ENCODE results near the gene MIS12.

MIS12 gene

GRCh38 chr17:5509482-5509881, 23.1 kb downstream of the MIS12 start:
- no peak for TF ChIP-seq PATZ1 (CRISPR knock-in tag; IDR thresholded peaks at IDR 0.05; ENCODE audit: borderline replicate concordance)
- TF ChIP-seq CREB5 (CRISPR knock-in tag; IDR thresholded peaks at IDR 0.05; ENCODE audit: low read depth): no peak
- no peak for TF ChIP-seq CSDC2 (CRISPR knock-in tag; IDR thresholded peaks at IDR 0.05)
- TF ChIP-seq TCF4 (CRISPR knock-in tag; IDR thresholded peaks at IDR 0.05; ENCODE audit: borderline replicate concordance): no peak
- TF ChIP-seq ZFP3 (CRISPR knock-in tag; IDR thresholded peaks at IDR 0.05): no peak
- TF ChIP-seq ZC3H10 (CRISPR knock-in tag; IDR thresholded peaks at IDR 0.05): no peak
- no peak for TF ChIP-seq ISL1 (CRISPR knock-in tag; IDR thresholded peaks at IDR 0.05)
- no peak; the same call in 2 of the 3 replicates for ATAC-seq

GRCh38 chr17:5510771-5511170, 24.4 kb downstream of the MIS12 start:
- ATAC-seq: no peak
- TF ChIP-seq TOX (CRISPR knock-in tag; IDR thresholded peaks at IDR 0.05; ENCODE audit: borderline replicate concordance) (no peak), ZNF8 (CRISPR knock-in tag; IDR thresholded peaks at IDR 0.05) (no peak), POU6F1 (CRISPR knock-in tag; IDR thresholded peaks at IDR 0.05; ENCODE audit: borderline replicate concordance, low read depth) (no peak), ZNF565 (CRISPR knock-in tag; conservative IDR thresholded peaks at IDR 0.05; ENCODE audit: low read depth) (no peak), GLIS3 (CRISPR knock-in tag; IDR thresholded peaks at IDR 0.05) (no peak), ZC3H10 (CRISPR knock-in tag; IDR thresholded peaks at IDR 0.05) (no peak), ZFP3 (CRISPR knock-in tag; IDR thresholded peaks at IDR 0.05) (no peak), CSDC2 (CRISPR knock-in tag; IDR thresholded peaks at IDR 0.05) (no peak), OSR1 (CRISPR knock-in tag; IDR thresholded peaks at IDR 0.05) (no peak), BACH2 (CRISPR knock-in tag; IDR thresholded peaks at IDR 0.05; ENCODE audit: borderline replicate concordance) (no peak), PPARA (CRISPR knock-in tag; IDR thresholded peaks at IDR 0.05; ENCODE audit: borderline replicate concordance) (no peak), CSRNP3 (CRISPR knock-in tag; IDR thresholded peaks at IDR 0.05) (no peak), ISL1 (CRISPR knock-in tag; IDR thresholded peaks at IDR 0.05) (no peak), SNAI2 (CRISPR knock-in tag; IDR thresholded peaks at IDR 0.05) (no peak), ZFP30 (CRISPR knock-in tag; IDR thresholded peaks at IDR 0.05) (no peak), PATZ1 (CRISPR knock-in tag; IDR thresholded peaks at IDR 0.05; ENCODE audit: borderline replicate concordance) (no peak), CREB5 (CRISPR knock-in tag; IDR thresholded peaks at IDR 0.05; ENCODE audit: low read depth) (no peak), TCF4 (CRISPR knock-in tag; IDR thresholded peaks at IDR 0.05; ENCODE audit: borderline replicate concordance) (no peak)

- no peak for ATAC-seq
- no peak for TF ChIP-seq PPARA (CRISPR knock-in tag; IDR thresholded peaks at IDR 0.05; ENCODE audit: borderline replicate concordance)
- TF ChIP-seq RARB (CRISPR knock-in tag; IDR thresholded peaks at IDR 0.05): no peak
- TF ChIP-seq CREB5 (CRISPR knock-in tag; IDR thresholded peaks at IDR 0.05; ENCODE audit: low read depth): no peak
- TF ChIP-seq SNAI2 (CRISPR knock-in tag; IDR thresholded peaks at IDR 0.05): no peak
- TF ChIP-seq ISL1 (CRISPR knock-in tag; IDR thresholded peaks at IDR 0.05): no peak
- TF ChIP-seq GLIS3 (CRISPR knock-in tag; IDR thresholded peaks at IDR 0.05): no peak
- no peak for TF ChIP-seq TSHZ2 (CRISPR knock-in tag; IDR thresholded peaks at IDR 0.05)
- no peak for TF ChIP-seq CSRNP3 (CRISPR knock-in tag; IDR thresholded peaks at IDR 0.05)
Observed at GRCh38 chr17:5511401-5512225, 25.2 kb downstream of the MIS12 start.

All from SK-N-SH treated with all-trans-retinoic acid at 6 μM for 48 hours (cell line).